Dermis microvascular lymphatic vessel endothelial cell (primary cell): ENCODE results near the gene NTNG1. TPM values are rescaled to one million over a fixed set of nuclear protein-coding genes. Genes with fewer than 3 reads are reported as not detected.

Experiments used
- DNase-seq, 2 donors: peaks; one replicate each; pipeline versions ENCODE4 v3.0.0 to v3.0.0-alpha.2; 2010; ENCODE audit warnings: low read depth in 2 of 2
- total RNA-seq: library from RNA; depleted of rRNA; stranded (reverse); fragments of >200 nt; gene quantifications from 2 replicates; pipeline ENCODE4 v1.2.1, GENCODE V29; 2014

The NTNG1 gene
- total RNA-seq, 1 donor from 2014 or later: 0.13 TPM

DNA sequence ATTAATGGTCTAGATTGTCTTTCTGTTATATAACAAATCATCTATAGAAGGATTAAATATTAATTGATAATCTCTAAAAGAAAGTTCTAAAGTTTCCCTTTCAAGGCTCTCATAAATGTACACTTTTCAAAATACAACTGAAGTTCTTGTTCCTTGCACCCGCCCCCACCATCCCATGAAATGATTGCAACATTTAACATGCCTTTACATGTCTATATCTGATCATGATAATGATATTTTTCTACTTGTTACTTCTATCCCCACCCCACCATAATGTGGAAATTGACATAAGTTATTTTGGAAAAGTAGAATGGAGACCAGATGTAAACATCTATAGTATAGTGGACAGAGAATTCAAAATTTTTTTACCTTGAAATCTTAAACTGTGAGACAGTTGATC is 186.6 kb downstream of the NTNG1 start:
- no peak for DNase-seq

DNA sequence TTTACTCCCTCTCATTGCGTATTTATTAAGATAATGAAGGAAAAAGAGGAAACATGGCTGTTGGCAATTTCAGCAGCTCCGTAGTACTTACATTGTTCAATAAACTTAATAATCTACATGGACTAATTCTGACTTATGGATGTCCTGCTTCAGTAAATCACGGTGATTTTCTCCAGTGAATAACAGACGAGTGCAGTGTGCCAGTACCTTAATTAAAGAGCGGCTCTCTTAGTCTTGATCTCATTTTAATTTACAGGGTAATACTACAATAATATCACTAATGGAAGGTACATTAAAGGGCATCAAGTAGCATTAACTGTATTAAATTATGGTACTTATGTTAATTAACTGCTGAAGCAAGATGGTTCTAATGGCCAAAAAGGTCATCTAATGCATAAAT is 187.2 kb downstream of the NTNG1 start:
- no peak for DNase-seq

DNA sequence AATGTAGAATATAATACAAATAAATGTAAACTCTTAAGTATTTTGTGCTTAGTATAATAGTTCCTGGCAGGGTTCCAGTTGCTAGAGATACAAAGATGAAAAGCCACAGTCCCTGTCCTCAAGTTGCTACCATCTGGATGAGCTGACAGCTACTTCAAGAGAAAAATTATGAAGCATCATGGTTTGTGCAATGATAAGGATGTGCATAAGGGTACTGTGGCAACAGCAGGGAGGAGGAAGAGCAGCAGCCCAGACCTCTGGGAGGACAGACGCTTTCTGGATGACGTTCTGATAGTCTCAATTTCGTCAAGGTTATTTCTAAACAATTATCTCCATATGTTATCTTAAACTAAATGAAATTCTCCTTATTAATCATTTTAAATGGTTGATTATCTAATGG is 198.9 kb downstream of the NTNG1 start:
- no peak for DNase-seq

DNA sequence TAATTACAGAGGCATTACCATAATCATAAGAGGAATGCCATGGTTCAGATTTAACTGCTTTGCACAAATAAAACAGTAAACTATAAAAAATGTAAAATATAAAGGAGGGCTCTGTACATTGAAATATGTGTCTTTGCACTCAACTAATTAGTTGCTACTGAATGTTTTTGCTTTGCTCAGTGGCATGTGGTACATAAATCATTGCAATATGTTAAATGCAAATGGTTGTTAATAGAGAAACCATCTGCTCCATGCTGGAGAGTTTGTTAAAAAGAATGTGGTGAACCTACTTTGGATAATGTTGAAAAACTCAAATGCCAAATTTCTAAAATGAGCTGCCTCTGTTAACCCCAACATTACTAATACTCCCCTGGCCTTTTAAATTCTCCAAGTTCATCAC is 201.5 kb downstream of the NTNG1 start:
- no peak for DNase-seq

DNA sequence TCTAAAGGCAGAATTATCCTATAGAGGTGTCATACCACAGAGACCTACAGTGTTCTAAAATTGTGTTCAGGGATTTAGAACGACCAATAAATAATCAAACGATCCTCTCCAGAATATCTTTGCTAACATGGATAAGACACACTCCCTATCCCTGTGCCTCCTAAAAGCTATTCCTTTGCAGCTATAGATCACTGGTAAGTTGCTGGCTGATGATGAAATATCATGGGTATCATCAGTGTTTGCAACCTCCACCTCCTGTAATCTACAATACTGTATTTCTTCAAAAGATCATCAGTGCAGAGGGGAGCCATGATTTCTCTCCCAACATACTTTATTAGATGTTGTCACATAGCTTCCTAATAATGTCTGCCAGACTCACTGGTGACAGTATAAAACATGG is 201.9 kb downstream of the NTNG1 start:
- no peak for DNase-seq

DNA sequence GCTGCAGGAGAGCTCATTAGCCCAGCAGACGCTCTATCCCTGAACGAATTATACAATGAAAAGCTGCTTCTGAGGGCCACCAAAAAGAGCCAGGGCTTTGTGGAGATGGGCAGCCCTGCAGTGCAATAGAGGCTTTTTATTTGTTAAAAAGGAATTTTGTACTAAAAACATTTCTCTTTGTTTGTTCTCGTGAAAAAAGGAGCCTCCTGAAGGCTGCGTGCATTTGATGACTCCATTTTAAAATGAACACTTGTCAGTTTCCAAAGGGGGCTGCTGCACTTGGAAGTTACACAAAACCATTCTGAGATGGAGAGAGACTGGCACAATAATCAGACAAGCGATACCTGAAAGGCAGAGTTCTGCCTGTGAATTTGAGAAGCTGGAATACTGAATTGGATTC is 202.8 kb downstream of the NTNG1 start:
- no peak for DNase-seq

DNA sequence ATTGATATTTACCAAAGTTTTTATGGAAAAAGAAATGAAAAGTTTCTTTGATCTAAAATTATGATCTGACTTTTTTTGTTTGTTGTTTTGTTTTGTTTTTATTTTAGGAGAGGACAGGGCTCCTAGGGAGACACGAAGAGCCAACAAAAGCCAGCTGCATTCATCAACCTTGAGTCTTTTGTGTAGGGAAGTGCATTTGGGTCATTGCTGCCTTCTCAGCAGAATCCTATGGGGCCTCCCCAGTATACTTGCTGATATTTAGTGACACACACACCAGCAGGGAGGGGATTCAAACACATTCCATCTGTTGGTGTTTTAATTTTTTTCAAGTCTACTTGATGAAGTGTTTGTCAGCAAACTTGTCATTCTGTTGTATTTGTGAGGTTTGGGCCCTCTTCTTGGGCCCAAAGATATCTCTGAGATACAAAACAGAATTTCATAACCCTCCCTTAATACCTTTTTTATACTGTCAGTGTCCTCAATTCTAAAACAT is 203.5 kb downstream of the NTNG1 start:
- no peak for DNase-seq

DNA sequence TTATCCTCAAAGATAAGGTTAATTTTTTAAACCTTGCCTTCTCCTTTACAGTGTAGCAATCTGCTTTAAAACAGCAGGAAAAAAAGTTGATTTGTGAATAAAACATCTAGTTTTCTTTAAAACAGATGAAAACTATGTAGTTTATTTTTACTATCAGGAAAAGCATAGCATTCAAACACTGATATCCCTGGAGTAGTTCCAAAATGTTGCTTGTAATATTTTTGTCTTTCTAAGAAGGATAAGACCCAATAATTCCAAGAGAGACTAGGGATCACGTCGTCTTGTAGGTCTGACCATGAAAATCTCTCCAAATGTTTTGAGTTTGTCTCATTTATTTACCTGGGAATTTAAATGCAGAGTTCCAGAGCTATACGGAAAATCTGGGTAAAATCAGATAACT is 204.0 kb downstream of the NTNG1 start:
- DNase-seq: no peak

DNA sequence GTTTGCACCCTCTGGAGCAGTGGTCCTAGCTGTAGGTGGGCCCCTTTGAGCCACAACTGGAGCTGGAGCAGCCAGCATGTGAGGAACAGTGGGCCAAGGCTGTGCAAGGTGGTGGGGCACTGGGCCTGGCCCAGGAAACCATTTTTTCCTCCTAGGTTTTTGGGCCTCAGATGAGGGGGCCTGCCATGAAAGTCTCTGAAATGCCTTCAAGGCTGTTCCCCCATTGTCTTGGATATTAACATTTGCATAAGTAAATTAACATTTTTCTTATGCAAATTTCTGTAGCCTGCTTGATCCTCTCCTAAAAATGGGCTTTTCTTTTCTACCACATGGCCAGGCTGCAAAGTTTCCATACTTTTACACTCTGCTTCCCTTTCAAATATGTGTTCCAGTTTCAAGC is 212.0 kb downstream of the NTNG1 start:
- no peak for DNase-seq

DNA sequence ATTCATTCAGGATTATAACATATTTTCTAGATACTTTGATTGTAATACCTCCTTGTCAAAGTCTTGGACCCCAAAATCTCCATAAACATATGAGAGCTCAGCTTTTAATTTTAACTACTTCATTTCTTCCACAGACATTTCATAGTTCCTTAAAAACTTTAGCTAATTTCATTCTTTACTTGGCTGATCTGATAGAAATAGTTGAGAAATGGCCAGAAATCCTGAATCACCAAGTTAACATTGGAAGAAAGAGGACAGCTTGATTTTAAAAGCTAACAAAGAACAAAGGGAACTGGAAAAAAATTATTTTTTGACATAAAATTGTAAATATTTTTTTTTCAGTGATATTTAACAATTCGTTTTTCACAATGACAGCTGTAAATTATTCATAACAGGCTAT is 216.5 kb downstream of the NTNG1 start:
- no peak for DNase-seq

DNA sequence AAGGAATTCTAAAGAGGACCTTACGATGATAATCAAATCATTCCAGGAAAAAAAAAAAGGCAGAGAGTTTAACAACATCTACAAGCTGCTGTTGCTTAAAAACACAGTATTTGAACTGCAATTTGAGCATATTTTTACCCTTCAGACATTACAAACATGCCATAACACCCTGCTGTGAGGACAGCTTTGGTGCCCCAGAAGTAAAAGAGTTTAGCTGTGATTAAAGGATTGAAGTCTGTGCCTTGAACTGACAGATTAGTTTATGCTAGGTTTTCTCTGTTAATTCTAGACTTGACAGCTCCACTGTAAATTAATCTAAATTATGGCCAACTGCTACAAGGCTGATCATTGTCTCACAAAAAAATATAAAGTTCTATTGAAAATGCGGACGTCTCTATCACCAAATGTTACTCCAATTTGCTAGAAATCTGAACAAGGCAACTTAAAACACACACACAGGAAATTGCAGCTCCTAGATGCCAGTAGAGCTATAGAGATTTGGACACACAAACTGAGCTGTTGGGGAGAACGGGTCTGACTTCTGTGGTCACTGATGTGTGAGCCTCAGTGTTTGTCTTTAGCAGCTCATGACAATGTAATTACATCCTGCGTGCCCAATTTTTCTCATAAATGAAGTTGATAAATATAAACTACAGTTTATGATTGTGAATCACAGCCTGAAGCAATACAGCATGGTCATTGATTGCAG is 217.9 kb downstream of the NTNG1 start:
- no peak for DNase-seq

DNA sequence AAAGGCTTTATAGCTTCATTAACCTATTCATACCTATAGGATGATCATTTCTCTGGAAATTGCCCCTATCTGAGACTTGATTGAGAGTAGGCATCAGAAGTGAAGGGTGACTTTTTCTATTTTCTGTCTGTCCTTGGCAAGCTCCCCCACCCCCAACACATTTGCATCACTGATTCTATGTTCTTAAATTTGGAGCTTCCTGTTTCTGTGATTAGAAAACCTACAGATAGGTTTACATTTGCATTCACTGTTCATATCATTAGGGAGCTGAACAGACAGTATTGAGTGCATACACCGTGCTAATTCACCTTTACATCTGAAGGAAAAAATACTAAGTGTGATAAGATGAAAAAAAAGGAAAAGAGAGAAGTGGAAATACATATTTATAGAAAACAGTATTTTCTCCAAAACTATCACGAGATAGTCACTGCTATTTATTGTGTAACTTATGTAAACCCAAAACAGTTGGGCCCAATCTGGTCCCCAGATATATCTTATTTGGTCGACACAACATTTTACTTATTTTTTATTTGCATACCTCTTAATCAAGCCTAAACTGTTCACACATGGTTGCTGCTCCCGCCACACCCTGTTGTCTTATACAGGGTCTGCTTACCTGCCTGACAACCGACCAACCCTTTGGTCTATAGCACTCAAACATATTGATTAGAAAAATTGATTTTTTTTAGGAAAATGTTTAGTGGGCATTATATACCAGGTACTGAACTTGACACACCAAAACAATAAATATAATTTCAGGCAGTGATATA is 218.8 kb downstream of the NTNG1 start:
- DNase-seq: no peak

DNA sequence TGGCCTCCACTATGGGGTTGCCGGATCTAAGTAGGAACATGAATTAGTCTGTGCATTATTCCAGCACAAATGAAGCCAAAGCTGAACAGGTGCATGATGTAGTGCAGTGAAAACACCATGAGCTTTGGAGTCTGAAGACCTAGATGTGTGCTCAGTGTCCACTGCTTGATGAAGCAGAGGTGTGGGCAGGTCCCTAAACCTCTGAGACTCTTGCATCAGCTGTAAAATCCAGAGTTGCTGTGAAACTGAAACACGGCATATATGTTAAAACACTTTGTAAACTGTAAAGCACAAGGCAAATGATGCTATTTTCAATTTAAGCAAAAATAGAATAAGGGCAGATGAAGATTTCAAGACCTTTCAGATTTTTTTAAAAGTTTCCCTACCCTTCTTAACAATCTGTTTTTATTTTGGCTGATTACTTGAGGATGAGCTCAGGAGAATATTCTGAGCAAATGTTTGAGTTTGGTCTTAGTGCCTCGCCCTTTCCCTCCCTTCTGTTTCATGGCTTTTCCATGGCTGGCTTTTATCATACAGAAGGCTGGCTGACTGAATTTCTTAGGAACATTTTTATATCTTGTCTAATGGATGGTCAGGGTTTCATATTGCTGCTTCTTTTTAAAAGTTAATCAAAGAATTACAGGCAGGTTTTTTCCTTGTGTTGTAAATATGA is 221.8 kb downstream of the NTNG1 start:
- no peak for DNase-seq

DNA sequence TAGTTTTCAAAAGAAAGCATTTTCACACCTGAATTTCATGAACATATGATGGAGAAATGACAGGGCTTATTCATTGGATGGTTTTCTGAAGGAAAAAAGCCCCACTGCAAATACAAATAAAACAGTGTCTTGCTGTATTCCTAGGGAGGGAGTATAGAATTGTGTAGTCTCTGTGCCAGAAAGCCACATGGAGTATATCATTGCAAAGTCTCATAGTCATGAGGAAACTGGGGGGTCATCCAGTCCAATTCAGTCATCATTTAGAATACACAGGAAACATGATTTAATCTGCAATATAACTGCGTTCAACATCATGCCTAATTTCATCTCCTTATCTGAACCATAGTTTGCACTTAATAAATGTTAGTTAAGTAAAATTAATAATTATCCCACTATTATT is 222.3 kb downstream of the NTNG1 start:
- DNase-seq: no peak

DNA sequence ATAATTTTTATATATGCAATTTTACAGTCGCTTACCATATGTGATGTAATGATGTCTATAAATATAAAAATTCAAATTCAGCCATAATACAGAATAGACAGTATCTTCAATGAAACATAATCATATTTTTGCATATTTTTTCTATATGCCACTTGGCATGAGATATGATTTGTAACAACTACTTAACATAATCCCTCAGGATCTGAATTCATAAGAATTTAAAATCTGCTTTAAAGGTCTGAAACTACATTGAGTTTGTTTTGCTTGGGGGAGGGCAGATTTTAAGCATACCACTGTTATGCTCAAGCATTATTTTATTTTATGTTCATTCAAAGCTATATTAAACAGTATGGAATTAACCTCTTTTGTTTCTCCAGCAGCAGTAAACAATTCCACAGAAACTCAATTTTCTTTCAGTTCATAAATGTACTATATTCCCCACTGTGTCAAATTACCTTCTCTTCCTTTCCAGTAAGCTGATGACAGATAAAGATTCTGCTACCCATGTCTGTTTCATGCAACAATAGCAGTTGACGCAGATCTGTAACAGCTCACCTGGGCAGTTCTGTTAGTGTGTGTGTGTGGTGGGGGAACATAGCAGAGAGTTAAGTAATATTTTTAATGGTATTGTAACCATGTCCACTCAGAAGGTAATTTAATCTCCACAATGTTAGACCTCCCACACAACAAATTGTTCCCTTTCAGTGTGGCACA is 224.8 kb downstream of the NTNG1 start:
- DNase-seq: no peak

DNA sequence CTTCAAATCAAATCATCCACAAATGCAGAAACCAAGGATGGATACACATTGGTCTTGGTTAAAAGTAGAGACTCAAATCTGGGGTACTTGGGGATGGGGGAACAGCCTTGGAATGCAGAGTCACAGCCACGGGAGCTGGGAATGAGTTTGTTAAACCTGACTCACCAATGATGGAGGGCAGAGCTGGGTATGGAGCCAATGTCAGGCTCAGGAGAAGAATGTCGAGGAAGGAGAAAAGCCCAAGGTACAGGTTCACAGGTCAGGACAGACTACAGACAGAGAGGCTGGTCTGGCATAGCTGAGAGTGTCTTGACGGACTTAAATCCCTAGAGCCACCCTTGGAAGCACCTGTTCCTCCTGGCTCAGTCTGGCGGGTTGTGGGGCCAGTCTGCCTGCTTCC is 237.6 kb downstream of the NTNG1 start:
- DNase-seq: no peak

DNA sequence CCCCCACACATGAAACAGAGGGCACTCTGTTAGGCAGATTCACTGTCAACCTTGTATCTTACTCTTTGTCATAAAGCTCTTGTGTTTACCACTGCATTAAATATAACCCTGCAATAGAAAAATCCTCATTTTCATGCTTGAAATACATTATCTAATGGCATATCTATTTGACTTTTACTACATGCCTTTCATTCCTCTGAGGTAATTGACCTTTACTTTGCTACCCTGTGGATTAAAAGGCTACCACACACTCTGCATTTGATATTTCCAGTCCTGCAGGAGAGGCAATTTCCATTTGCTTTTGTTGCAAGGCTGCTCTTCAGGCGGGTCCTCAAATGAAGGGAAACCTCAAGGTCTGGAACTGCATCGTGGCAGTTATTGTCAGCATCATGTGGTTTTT is 238.0 kb downstream of the NTNG1 start:
- no peak for DNase-seq

DNA sequence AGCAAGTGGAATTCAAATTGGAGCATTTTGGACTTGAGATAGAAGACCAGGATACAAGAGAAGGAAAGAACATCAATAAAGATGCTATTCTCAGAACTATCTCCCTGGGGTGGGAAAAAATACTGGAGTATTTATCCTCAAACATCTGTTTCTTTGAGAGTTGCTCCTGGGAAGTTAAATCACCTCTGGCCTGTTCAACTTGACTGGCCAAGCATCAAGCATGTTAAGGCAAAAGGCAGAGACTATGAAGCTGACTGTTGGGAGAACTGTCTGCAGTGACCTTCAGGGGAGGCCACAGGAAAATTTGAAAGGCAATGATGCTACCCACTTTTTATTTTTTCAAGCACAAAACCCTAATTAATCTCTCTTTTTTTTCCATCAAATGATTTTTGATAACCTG is 239.0 kb downstream of the NTNG1 start:
- no peak for DNase-seq

DNA sequence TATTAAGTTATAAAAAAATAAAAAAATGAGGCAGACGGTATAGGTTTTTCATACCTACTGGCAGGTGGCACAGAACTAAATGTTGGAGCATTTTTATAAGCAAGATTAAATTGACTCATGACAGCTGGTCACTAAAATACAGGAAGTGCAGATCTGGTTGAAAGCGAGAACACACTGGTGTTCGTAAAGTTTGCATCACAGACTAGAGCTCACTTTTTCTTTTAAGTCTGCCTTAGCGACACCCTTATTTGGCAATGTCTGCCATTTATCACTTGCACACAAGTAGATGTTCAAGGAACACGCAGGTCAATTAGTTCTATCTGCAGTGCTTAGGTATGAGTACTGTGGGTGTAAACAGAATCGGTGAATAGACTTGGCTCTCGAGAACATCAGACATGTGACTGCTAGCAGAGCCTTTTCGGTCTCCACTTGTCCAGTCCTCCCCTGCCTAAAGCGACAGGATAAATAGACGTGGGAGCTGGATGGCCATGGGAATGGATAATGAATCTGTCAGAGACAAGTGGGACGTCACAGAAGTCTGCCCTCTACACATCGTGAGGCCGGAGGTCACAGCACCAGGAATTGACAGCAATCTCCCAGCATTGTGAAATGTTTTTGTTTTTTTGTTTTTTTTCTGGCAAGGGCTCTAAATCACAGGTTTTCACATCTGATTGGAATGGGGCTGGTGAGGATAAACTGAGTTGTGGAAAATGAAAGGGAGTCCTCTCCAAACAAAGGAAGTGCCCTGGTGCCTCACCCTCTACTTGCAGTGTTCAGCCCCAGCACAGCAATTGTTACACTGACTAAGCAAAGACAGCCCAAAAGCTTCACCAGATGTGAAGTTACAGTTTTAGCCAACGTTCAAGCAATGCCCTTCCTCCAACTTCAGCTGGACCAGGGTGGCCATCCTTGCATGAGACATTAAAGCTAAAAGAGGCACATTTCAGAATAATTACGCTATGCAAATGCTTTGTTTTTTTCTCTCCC is 248.9 kb downstream of the NTNG1 start:
- peak; percentile 21 to 95 for DNase-seq

DNA sequence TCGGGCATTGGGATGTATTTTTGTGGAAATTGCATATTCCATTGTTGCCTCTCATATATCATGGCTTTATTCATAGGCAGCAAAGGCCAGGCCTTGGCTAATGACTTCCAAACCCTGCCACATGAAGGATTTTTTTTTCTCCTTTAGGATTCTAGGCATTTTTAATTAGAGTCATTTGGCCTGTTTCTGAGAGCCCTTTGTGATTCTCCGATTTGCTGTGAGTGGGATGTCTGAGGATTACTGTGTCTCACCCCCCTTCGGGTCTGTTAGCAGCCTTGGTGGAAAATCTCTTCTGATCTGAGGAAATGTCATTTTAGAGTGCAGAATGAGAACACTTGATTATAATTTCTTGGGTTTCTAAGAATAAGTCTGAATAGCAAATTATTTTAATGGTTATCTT is 253.5 kb downstream of the NTNG1 start:
- no peak for DNase-seq

DNA sequence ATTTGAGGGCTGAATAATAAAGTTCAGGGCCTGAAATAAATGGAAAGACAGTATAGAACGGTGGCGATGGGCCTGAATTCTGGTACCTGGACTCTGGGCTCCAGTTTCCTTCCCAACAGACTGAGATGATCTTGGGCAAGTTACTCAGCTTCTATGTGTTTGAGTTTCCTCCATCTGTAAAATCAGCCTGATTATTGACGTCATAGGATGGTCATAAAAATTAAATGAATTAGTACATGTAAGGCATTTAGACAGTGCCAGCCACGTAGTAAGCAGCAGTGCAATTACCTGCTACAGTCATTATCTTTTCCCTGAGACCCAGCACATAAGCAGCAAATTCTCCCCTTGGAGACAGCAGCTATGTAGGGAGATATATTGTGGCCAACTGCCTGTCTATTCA is 260.9 kb downstream of the NTNG1 start:
- no peak for DNase-seq
